A549 (cell line): ENCODE data around the gene ITCH. TPM values are rescaled to one million over a fixed set of nuclear protein-coding genes. Genes with fewer than 3 reads are reported as not detected.

Experiments used
- ATAC-seq, 2 experiments: fragments of 200-7000 bp in 1 of 2; fragments of >200 bp in 1 of 2; cut with Nextera tagmentation in 1 of 2; cut with Tn5 transposase in 1 of 2; 3 replicates each; pipeline versions ENCODE4 v1.8.0 to v1.9.1; 2018 to 2020; ENCODE audit warnings: mild to moderate bottlenecking in 1 of 2, moderate library complexity in 1 of 2
- CTCF ChIA-PET: fragments of 300-600 bp; sonication (Branson Sonifier 250); formaldehyde crosslinking; extraction: SDS; loops from one replicate; lab custom pipeline; 2021; ENCODE audit warnings: antibody characterized with exemption, inconsistent platforms; lab: Yijun Ruan, JAX
- POLR2A ChIA-PET: fragments of 350-600 bp; formaldehyde crosslinking; extraction: SDS; loops from one replicate; lab custom pipeline; 2021; ENCODE audit warnings: antibody characterized with exemption, inconsistent platforms; lab: Yijun Ruan, JAX
- DNase-seq, 2 experiments: peaks; one replicate each; pipeline versions ENCODE4 v3.0.0 to v3.0.0-alpha.2; 2011 to 2016; ENCODE audit warnings: low read depth in 1 of 2, low spot score in 1 of 2
- FAIRE-seq: peaks from 2 replicates; lab custom pipeline; 2011; peaks lifted over from hg19 to GRCh38; lab: Jason Lieb, UNC
- H3K27ac ChIP-seq, 2 experiments: fragments of >200 bp; sonication (Bioruptor Twin); formaldehyde crosslinking; 3 replicates each; pipeline ENCODE4 v1.5.1; 2016 to 2017
- H3K4me1 ChIP-seq: fragments of >200 bp; sonication (Bioruptor Twin); formaldehyde crosslinking; 3 replicates; pipeline ENCODE4 v1.6.1; 2016
- H3K4me2 ChIP-seq: fragments of >200 bp; sonication (Bioruptor Twin); formaldehyde crosslinking; 3 replicates; pipeline ENCODE4 v1.6.1; 2016
- H3K4me3 ChIP-seq: fragments of >200 bp; sonication (Bioruptor Twin); formaldehyde crosslinking; 3 replicates; pipeline ENCODE4 v1.5.1; 2016
- H3K9me3 ChIP-seq: fragments of >200 bp; sonication (Bioruptor Twin); formaldehyde crosslinking; 3 replicates; pipeline ENCODE4 v1.6.1; 2016
- CBX2 ChIP-seq: fragments of 200-600 bp; sonication (generic); IDR thresholded peaks from 2 replicates; pipeline ENCODE4 v1.6.1; 2016; ENCODE audit warnings: low read depth, mild to moderate bottlenecking, borderline replicate concordance
- CEBPB ChIP-seq, 2 experiments: fragments of >200 bp in 1 of 2; sonication (Bioruptor Twin) in 1 of 2; formaldehyde crosslinking in 1 of 2; IDR thresholded peaks; 2 replicates each; pipeline ENCODE4 v1.6.1; 2012 to 2016
- EP300 ChIP-seq, 2 experiments: fragments of >200 bp; sonication (Bioruptor Twin); formaldehyde crosslinking; IDR thresholded peaks; 2 replicates in 1 of 2; 3 replicates in 1 of 2; pipeline ENCODE4 v1.6.1; 2016 to 2017
- HOXA7 ChIP-seq: fragments of 250-450 bp; sonication (Bioruptor Pico); IDR thresholded peaks from 2 replicates; pipeline ENCODE4 v1.5.0; 2020; ENCODE audit warnings: mild to moderate bottlenecking, moderate library complexity
- JUN ChIP-seq, 2 experiments: fragments of >200 bp; sonication (Bioruptor Twin); formaldehyde crosslinking; IDR thresholded peaks; 2 replicates in 1 of 2; 3 replicates in 1 of 2; pipeline ENCODE4 v1.6.1; 2016 to 2017
- JUNB ChIP-seq: fragments of >200 bp; sonication (Bioruptor Twin); formaldehyde crosslinking; IDR thresholded peaks from 2 replicates; pipeline ENCODE4 v1.6.1; 2016
- NPAS2 ChIP-seq: fragments of 250-450 bp; sonication (Bioruptor Pico); IDR thresholded peaks from 2 replicates; pipeline ENCODE4 v1.8.0; 2022; ENCODE audit warnings: mild to moderate bottlenecking, moderate library complexity, borderline replicate concordance
- RCOR1 ChIP-seq: fragments of 150-350 bp; IDR thresholded peaks from 2 replicates; pipeline ENCODE4 v1.6.1; 2014; ENCODE audit warnings: antibody characterized with exemption, low read length, low read depth
- RFX5 ChIP-seq: fragments of 450-650 bp; IDR thresholded peaks from 2 replicates; pipeline ENCODE4 v1.7.1; 2014; ENCODE audit warnings: antibody characterized with exemption, mild to moderate bottlenecking, moderate library complexity
- SREBF2 ChIP-seq: fragments of 450-650 bp; IDR thresholded peaks from 2 replicates; pipeline ENCODE4 v1.6.1; 2014; ENCODE audit warnings: mild to moderate bottlenecking, moderate library complexity
- ZSCAN20 ChIP-seq: fragments of 250-450 bp; sonication (Bioruptor Pico); IDR thresholded peaks from 2 replicates; pipeline ENCODE4 v1.8.0; 2022; ENCODE audit warnings: mild to moderate bottlenecking, moderate library complexity
- WGBS: methylation state at CpG from one replicate; pipeline ENCODE4 v1.1.6; 2017; ENCODE audit errors: missing lambda C conversion rate; 5-methylcytosine and 5-hydroxymethylcytosine counted together
- polyA plus RNA-seq, 4 experiments: library from polyadenylated mRNA; depleted of rRNA in 3 of 4; stranded (reverse); fragments of >200 nt; fragmentation: RNase III in 1 of 4; extraction: RNeasy Plus Mini Kit Qiagen cat#74134 plus additional on column Dnase treatment in 1 of 4; gene quantifications; 2 replicates in 3 of 4; 3 replicates in 1 of 4; pipeline ENCODE4 v1.2.3, GENCODE V29; 2011 to 2017
- TF ChIP-seq, protein P1 (sequence below): fragments of 200-600 bp; sonication (generic); IDR thresholded peaks from 2 replicates; pipeline ENCODE4 v1.6.1; 2016; ENCODE audit warnings: antibody characterized with exemption, mild to moderate bottlenecking, moderate library complexity
- TF ChIP-seq, protein P2 (sequence below): IDR thresholded peaks from 2 replicates; pipeline ENCODE4 v1.6.1; 2012
- TF ChIP-seq, protein P3 (sequence below): fragments of 250-450 bp; sonication (Bioruptor Pico); IDR thresholded peaks from 2 replicates; pipeline ENCODE4 v1.5.0; 2021; ENCODE audit warnings: mild to moderate bottlenecking, moderate library complexity, borderline replicate concordance
- TF ChIP-seq, protein P4 (sequence below): fragments of 150-350 bp; IDR thresholded peaks from 2 replicates; pipeline ENCODE4 v1.6.1; 2014; ENCODE audit warnings: low read depth, mild to moderate bottlenecking, low read length
- TF ChIP-seq, protein P5 (sequence below): fragments of 450-650 bp; IDR thresholded peaks from 2 replicates; pipeline ENCODE4 v1.6.1; 2014; ENCODE audit warnings: antibody characterized with exemption
- TF ChIP-seq, protein P6 (sequence below): fragments of 250-450 bp; sonication (Bioruptor Pico); IDR thresholded peaks from 2 replicates; pipeline ENCODE4 v1.5.0; 2020; ENCODE audit warnings: low read depth, mild to moderate bottlenecking, moderate library complexity

The ITCH gene
- polyA plus RNA-seq, 2 of the 4 experiments (the other 2 are of a cell fraction): 23.9 to 24.4 TPM

DNA sequence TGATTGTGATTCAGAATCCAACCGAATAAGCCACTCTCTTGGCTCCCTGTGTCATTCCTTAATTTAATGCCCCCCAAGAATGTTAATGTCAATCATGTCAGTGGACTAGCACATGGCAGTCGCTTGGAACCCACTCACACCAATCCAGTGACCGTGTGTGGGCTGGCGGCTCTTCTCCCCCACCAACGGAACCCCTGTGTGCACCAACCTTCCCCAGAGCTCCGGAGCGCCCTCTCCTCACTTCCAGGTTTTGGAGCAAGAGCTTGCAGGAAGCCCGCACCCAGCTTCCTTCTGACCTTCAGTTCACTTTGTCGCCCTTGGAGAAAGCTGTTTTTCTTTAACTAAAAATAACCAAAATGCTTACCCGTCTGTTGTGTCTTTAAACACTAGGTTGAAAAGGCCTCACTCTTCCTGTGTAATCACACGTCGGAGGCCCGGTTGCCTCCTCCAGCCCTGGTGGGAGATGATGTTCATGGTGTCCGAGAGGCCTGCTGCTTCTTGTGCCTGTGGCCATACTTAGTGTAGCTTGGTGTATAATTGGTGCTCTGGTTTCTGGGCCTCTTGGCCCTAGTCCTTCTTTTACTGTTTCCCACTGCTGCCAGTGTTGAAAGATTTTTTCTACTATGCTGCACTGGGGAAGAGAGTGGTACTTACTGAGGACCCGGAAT, 177.7 kb downstream of the ITCH start:
- ChIA-PET POLR2A (no interaction called here), CTCF (interaction anchor here (1.8 to 5.3 kb wide), 3 partner anchors 10 to 228 kb away, joined by 7 to 35 read pairs (median 22); no protein-coding TSS in a partner anchor)
- ATAC-seq (no peak), DNase-seq (no peak), FAIRE-seq (no peak)
- H3K4me3 ChIP-seq: no peak overlapping the region
- no peak overlapping the region for H3K27ac ChIP-seq
- H3K4me1 ChIP-seq: no peaks in the 10 kb centered on the region
- no peak overlapping the region for H3K4me2 ChIP-seq
- 94% methylated on average over 15 of the region's 15 CpGs for WGBS
- TF ChIP-seq CEBPB (IDR thresholded peaks at IDR 0.05) (no peak), RCOR1 (no peak), ZSCAN20 (no peak), RFX5 (no peak), JUNB (no peak), EP300 (IDR thresholded peaks at IDR 0.05) (no peak), CBX2 (no peak), JUN (IDR thresholded peaks at IDR 0.05) (no peak), SREBF2 (no peak), HOXA7 (CRISPR knock-in tag) (no peak), NPAS2 (CRISPR knock-in tag) (no peak)
- TF ChIP-seq, protein P1, sequence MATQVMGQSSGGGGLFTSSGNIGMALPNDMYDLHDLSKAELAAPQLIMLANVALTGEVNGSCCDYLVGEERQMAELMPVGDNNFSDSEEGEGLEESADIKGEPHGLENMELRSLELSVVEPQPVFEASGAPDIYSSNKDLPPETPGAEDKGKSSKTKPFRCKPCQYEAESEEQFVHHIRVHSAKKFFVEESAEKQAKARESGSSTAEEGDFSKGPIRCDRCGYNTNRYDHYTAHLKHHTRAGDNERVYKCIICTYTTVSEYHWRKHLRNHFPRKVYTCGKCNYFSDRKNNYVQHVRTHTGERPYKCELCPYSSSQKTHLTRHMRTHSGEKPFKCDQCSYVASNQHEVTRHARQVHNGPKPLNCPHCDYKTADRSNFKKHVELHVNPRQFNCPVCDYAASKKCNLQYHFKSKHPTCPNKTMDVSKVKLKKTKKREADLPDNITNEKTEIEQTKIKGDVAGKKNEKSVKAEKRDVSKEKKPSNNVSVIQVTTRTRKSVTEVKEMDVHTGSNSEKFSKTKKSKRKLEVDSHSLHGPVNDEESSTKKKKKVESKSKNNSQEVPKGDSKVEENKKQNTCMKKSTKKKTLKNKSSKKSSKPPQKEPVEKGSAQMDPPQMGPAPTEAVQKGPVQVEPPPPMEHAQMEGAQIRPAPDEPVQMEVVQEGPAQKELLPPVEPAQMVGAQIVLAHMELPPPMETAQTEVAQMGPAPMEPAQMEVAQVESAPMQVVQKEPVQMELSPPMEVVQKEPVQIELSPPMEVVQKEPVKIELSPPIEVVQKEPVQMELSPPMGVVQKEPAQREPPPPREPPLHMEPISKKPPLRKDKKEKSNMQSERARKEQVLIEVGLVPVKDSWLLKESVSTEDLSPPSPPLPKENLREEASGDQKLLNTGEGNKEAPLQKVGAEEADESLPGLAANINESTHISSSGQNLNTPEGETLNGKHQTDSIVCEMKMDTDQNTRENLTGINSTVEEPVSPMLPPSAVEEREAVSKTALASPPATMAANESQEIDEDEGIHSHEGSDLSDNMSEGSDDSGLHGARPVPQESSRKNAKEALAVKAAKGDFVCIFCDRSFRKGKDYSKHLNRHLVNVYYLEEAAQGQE: no peak
- TF ChIP-seq, protein P2, sequence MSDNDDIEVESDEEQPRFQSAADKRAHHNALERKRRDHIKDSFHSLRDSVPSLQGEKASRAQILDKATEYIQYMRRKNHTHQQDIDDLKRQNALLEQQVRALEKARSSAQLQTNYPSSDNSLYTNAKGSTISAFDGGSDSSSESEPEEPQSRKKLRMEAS: no peak
- TF ChIP-seq, protein P3, sequence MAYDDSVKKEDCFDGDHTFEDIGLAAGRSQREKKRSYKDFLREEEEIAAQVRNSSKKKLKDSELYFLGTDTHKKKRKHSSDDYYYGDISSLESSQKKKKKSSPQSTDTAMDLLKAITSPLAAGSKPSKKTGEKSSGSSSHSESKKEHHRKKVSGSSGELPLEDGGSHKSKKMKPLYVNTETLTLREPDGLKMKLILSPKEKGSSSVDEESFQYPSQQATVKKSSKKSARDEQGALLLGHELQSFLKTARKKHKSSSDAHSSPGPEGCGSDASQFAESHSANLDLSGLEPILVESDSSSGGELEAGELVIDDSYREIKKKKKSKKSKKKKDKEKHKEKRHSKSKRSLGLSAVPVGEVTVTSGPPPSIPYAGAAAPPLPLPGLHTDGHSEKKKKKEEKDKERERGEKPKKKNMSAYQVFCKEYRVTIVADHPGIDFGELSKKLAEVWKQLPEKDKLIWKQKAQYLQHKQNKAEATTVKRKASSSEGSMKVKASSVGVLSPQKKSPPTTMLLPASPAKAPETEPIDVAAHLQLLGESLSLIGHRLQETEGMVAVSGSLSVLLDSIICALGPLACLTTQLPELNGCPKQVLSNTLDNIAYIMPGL (CRISPR knock-in tag): no peak
- TF ChIP-seq, protein P4, sequence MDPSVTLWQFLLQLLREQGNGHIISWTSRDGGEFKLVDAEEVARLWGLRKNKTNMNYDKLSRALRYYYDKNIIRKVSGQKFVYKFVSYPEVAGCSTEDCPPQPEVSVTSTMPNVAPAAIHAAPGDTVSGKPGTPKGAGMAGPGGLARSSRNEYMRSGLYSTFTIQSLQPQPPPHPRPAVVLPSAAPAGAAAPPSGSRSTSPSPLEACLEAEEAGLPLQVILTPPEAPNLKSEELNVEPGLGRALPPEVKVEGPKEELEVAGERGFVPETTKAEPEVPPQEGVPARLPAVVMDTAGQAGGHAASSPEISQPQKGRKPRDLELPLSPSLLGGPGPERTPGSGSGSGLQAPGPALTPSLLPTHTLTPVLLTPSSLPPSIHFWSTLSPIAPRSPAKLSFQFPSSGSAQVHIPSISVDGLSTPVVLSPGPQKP: no peak
- TF ChIP-seq, protein P5, sequence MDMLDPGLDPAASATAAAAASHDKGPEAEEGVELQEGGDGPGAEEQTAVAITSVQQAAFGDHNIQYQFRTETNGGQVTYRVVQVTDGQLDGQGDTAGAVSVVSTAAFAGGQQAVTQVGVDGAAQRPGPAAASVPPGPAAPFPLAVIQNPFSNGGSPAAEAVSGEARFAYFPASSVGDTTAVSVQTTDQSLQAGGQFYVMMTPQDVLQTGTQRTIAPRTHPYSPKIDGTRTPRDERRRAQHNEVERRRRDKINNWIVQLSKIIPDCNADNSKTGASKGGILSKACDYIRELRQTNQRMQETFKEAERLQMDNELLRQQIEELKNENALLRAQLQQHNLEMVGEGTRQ: no peak
- TF ChIP-seq, protein P6, sequence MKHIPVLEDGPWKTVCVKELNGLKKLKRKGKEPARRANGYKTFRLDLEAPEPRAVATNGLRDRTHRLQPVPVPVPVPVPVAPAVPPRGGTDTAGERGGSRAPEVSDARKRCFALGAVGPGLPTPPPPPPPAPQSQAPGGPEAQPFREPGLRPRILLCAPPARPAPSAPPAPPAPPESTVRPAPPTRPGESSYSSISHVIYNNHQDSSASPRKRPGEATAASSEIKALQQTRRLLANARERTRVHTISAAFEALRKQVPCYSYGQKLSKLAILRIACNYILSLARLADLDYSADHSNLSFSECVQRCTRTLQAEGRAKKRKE (CRISPR knock-in tag): no peak
- no peaks in the 10 kb centered on the region for H3K9me3 ChIP-seq
